AG04450 (cell line): Measurements from ENCODE around the gene UBL4A. TPM values are rescaled to one million over a fixed set of nuclear protein-coding genes. Genes with fewer than 3 reads are reported as not detected.

Experiments used
- CTCF ChIA-PET: fragments of 300-600, 350-600 bp; formaldehyde crosslinking; extraction: SDS; loops from one replicate; lab custom pipeline; 2022; ENCODE audit warnings: antibody characterized with exemption, inconsistent platforms; lab: Charles Lee
- POLR2A ChIA-PET: fragments of 350-600 bp; formaldehyde crosslinking; extraction: SDS; loops from one replicate; lab custom pipeline; 2021; ENCODE audit warnings: antibody characterized with exemption, inconsistent platforms; lab: Yijun Ruan, JAX
- DNase-seq: peaks from one replicate; pipeline ENCODE4 v3.0.0-alpha.2; 2011; ENCODE audit warnings: low read depth, low spot score
- H3K27ac ChIP-seq: one replicate; pipeline ENCODE4 v1.5.1; 2012; ENCODE audit warnings: low read depth, low read length, control low read depth
- H3K27me3 ChIP-seq: one replicate; pipeline ENCODE4 v1.6.0; 2012; ENCODE audit warnings: low read length; ENCODE audit not compliant: control insufficient read depth, insufficient read depth
- H3K4me3 ChIP-seq: 2 replicates; pipeline ENCODE4 v1.5.1; 2011; ENCODE audit warnings: mild to moderate bottlenecking, low read depth, low read length, control low read depth
- H3K9me3 ChIP-seq: 2 replicates; pipeline ENCODE4 v1.5.1; 2012; ENCODE audit warnings: low read length; ENCODE audit not compliant: control insufficient read depth, insufficient read depth
- polyA plus RNA-seq: library from polyadenylated mRNA; depleted of rRNA; stranded (reverse); fragments of >200 nt; gene quantifications from 2 replicates; pipeline ENCODE4 v1.2.3, GENCODE V29; 2011
- TF ChIP-seq, protein P1 (sequence below): IDR thresholded peaks from 2 replicates; pipeline ENCODE4 v1.5.1; 2011; ENCODE audit warnings: low read depth, low read length, control low read depth, inconsistent platforms

Gene UBL4A
- polyA plus RNA-seq, 1 experiment, result 17.4 TPM

DNA sequence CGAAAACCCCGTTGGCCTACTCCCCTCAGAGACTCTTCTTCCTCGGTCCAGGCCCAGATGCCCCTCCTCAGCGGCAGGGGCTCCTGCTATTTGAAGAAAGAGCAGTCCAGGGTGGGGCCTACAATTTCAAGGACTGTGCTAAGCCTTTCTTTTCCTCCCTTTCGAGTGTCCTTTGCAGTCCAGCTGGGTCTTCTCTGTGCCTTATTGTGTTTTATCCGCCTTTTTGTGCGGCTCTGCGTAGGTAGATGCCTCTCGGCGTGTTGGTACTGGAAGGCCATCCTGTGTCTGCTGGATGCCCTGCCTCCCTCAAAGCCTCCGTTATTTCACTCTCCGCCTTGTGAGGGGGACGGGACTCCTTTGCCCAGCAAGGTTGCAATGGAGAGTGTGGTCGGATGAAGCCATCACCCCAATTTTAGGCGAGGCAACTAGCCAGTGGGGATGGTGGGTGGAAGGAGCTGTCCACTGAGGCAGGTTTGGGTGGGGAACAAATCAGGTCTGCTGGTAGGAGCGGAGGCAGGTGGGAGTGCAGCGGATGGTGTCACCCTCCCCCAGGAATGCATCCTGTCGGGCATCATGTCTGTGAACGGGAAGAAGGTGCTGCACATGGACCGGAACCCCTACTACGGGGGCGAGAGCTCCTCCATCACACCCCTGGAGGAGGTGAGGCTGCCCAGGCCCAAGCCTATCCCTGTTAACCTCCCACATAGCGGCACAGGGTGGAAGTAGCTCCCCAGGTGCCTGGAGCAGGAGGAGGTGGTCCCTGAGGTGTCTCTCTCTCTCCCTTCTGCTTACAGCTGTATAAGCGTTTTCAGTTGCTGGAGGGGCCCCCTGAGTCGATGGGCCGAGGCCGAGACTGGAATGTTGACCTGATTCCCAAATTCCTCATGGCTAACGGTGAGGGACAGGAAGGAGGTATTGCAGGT is 48.2 kb downstream of the UBL4A start:
- Histone ChIP-seq H3K9me3 (no peaks in the 10 kb centered on the region), H3K4me3 (peak overlapping the region; percentile 76), H3K27me3 (no peaks in the 10 kb centered on the region), H3K27ac (no peak overlapping the region)
- CTCF ChIA-PET, result no interaction called here
- POLR2A ChIA-PET, result no interaction called here
- no peak for DNase-seq
- TF ChIP-seq, protein P1, sequence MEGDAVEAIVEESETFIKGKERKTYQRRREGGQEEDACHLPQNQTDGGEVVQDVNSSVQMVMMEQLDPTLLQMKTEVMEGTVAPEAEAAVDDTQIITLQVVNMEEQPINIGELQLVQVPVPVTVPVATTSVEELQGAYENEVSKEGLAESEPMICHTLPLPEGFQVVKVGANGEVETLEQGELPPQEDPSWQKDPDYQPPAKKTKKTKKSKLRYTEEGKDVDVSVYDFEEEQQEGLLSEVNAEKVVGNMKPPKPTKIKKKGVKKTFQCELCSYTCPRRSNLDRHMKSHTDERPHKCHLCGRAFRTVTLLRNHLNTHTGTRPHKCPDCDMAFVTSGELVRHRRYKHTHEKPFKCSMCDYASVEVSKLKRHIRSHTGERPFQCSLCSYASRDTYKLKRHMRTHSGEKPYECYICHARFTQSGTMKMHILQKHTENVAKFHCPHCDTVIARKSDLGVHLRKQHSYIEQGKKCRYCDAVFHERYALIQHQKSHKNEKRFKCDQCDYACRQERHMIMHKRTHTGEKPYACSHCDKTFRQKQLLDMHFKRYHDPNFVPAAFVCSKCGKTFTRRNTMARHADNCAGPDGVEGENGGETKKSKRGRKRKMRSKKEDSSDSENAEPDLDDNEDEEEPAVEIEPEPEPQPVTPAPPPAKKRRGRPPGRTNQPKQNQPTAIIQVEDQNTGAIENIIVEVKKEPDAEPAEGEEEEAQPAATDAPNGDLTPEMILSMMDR, result no peak

DNA sequence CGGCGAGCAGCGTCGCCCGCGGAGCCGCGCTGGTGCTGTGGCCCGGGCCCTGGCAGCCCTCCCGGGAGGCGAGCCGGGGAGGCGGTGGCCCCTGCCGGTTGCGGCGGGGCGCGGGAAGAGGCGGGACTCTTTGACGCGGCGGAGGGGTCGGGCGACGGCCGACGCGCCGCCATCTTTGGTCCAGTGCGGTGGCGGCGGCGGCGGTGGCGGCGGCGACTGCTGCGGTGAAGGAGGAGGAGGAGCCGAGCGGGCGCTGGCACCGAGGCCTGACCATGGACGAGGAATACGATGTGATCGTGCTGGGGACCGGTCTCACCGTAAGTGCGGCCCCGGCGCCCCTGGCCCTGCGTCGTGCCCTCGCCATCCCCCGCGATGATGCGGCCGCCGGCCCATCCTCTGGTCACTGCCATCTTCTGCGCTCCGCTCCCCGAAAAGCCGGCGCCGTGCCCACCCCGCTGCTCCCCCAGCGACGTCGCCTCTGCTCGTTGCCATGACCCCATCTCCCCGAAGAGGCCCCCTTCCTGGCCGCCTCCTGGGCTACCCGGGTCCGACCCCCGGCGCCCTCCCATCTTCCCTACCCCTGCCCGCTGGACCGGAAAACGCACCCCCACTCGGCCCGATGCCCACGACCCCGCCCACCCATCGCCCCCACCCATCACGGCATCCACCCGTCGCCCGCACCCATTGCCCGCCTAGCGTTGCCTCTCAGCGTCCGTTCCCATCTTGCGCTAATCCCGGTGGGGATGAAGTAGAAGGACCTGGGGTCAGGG is 49.2 kb downstream of the UBL4A start, which contains the start of gene GDI1:
GDI1 (plus strand) TSS at position 172 of the 770 bp plus-strand sequence; CDS start at position 273, 101 bp downstream.
- H3K4me3 ChIP-seq, result peak within 1 kb of the TSS; percentile 76
- H3K9me3 ChIP-seq, result no peaks in the 10 kb centered on the region
- TF ChIP-seq, protein P1, result no peak
- DNase-seq, result no peak
- POLR2A ChIA-PET, result no interaction called here
- H3K27me3 ChIP-seq, result no peaks in the 10 kb centered on the region
- CTCF ChIA-PET, result no interaction called here
- no peak within 1 kb of the TSS for H3K27ac ChIP-seq

DNA sequence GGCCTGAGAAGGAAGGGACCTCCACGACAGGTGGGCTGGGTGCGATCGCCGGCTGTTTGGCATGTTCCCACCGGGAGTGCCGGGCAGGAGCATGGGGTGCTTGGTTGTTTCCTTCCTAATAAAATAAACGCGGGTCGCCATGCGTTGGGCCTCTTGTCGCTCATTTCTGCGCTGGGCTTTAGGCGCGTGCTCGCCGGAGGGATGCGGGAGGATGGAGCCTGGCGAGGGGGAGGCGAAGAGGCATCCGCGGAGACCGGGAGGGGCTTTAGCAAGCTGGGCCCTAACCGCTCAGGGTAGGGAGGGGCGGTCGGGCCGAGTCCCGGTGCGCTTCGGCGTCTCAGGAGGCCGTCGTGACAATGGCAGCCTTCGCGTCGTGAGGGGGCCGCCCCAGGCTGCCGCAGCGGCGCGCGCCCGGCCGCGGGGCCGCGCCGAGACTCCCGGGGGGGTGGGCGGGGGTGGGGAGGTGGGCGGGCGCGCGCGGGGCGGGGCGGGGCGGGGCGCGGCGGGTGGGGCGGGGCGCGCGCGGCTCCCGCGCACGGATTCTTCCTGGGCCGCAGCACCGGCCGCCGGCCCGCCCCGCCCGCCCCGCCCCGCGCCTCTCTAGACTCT is 49.9 kb downstream of the UBL4A start:
- ChIA-PET POLR2A (no interaction called here), CTCF (no interaction called here)
- H3K27ac ChIP-seq, result no peak overlapping the region
- DNase-seq, result no peak
- TF ChIP-seq, protein P1, result no peak
- no peaks in the 10 kb centered on the region for H3K27me3 ChIP-seq
- H3K4me3 ChIP-seq, result peak overlapping the region; percentile 76
- H3K9me3 ChIP-seq, result no peaks in the 10 kb centered on the region

DNA sequence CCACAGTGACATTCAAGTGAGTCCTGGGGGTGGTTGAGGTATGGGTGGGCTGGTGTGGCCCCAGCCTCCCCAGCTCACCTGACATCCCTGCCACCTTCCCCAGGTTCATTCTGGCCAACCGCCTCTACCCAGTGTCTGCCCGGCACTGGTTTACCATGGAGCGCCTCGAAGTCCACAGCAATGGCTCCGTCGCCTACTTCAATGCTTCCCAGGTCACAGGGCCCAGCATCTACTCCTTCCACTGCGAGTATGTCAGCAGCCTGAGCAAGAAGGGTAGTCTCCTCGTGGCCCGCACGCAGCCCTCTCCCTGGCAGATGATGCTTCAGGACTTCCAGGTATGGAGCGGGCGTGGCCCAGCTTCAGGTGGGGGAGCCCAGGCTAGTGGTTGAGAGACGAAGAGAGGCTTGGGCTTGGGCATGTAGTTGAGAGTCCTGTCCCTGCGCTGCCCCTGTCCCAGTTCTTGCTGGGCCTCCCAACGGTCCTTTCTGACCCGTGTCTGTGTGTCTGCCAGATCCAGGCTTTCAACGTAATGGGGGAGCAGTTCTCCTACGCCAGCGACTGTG is 51.2 kb downstream of the UBL4A start:
- H3K4me3 ChIP-seq, result no peak overlapping the region
- H3K9me3 ChIP-seq, result no peaks in the 10 kb centered on the region
- H3K27ac ChIP-seq, result no peak overlapping the region
- no peaks in the 10 kb centered on the region for H3K27me3 ChIP-seq
- ChIA-PET POLR2A (no interaction called here), CTCF (interaction anchor here (0.7 kb wide), 1 partner anchor 105 kb away, joined by 5 read pairs; no protein-coding TSS in a partner anchor)
- TF ChIP-seq, protein P1, result no peak
- DNase-seq, result no peak
